Endothelial cell of hepatic sinusoid (primary cell): ENCODE results near the gene SNAPIN.

Experiments used
- in situ Hi-C: cut with HindIII; loops from 2 replicates; pipeline ENCODE4 v1.10.0; 2017; ENCODE audit warnings: low sequenced_read_pairs

The SNAPIN gene

GRCh38 chr1:153698923-153699714 is 40.6 kb downstream of the SNAPIN start:
- in situ Hi-C loops, result no loop called here

- in situ Hi-C loops, result no loop called here
These were observed 41.3 kb downstream of the SNAPIN start for GRCh38 chr1:153699768-153700167.

- in situ Hi-C loops, result no loop called here
These were observed 47.0 kb downstream of the SNAPIN start for GRCh38 chr1:153705484-153705883.

DNA sequence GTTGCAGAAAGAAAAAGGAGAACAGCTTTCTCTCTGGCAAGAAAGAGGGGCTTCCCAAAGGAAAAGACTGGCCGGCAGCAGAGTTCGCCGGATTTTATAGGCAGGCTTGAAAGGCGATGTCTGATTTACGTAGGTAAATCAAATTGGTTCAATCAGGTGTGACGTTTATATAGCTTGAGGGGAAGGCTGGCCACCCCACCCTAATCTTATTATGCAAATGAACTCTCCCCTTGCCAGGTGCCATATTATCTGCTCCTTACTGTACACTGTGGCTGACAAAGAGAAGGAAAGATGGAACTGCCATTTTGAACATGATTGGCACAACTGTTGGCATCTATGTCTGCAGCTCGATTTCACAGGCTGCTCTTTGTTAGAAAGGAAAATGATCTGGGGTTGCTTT is 52.5 kb downstream of the SNAPIN start:
- in situ Hi-C loops, result no loop called here
